ENCODE results near the gene PDE2A. TPM values are rescaled to one million over a fixed set of nuclear protein-coding genes. Genes with fewer than 3 reads are reported as not detected.

Gene PDE2A
- polyA plus RNA-seq, 1 donor: 13.6 TPM

- DNase-seq: no peak
Observed at GRCh38 chr11:72704783-72705265, 30.6 kb upstream of the PDE2A start.

GRCh38 chr11:72704028-72704782 lies 30.0 kb upstream of the PDE2A start:
- DNase-seq: no peak

- peak; percentile 82 for DNase-seq
Observed at GRCh38 chr11:72703267-72704008, 29.2 kb upstream of the PDE2A start.

GRCh38 chr11:72702577-72703241 lies 28.5 kb upstream of the PDE2A start:
- DNase-seq: no peak

- DNase-seq: no peak
Observed at GRCh38 chr11:72702096-72702495, 27.9 kb upstream of the PDE2A start.

- no peak for DNase-seq
Observed at GRCh38 chr11:72701466-72701865, 27.2 kb upstream of the PDE2A start.

- DNase-seq: no peak
Observed at GRCh38 chr11:72700146-72700545, 25.9 kb upstream of the PDE2A start.

GRCh38 chr11:72697814-72698213 lies 23.6 kb upstream of the PDE2A start:
- no peak for DNase-seq

GRCh38 chr11:72696866-72697700 lies 22.9 kb upstream of the PDE2A start:
- DNase-seq: no peak

GRCh38 chr11:72695354-72695753 lies 21.1 kb upstream of the PDE2A start:
- no peak for DNase-seq

GRCh38 chr11:72693271-72693968 lies 19.2 kb upstream of the PDE2A start:
- no peak for DNase-seq

- DNase-seq: no peak
Observed at GRCh38 chr11:72692498-72693237, 18.4 kb upstream of the PDE2A start.

GRCh38 chr11:72690166-72690565 lies 15.9 kb upstream of the PDE2A start:
- no peak for DNase-seq

GRCh38 chr11:72688929-72689328 lies 14.7 kb upstream of the PDE2A start:
- DNase-seq: no peak

GRCh38 chr11:72688486-72688885 lies 14.3 kb upstream of the PDE2A start:
- DNase-seq: no peak

- no peak for DNase-seq
Observed at GRCh38 chr11:72687326-72687725, 13.1 kb upstream of the PDE2A start.

GRCh38 chr11:72686639-72687220 lies 12.5 kb upstream of the PDE2A start:
- no peak for DNase-seq

- DNase-seq: peak; percentile 30
Observed at GRCh38 chr11:72685560-72686480, 11.6 kb upstream of the PDE2A start.
